Measurements from ENCODE around the gene SLIT1. TPM values are rescaled to one million over a fixed set of nuclear protein-coding genes. Genes with fewer than 3 reads are reported as not detected.

Gene SLIT1
- polyA plus RNA-seq, 1 donor from 2014 or later, result 9.5 TPM

DNA sequence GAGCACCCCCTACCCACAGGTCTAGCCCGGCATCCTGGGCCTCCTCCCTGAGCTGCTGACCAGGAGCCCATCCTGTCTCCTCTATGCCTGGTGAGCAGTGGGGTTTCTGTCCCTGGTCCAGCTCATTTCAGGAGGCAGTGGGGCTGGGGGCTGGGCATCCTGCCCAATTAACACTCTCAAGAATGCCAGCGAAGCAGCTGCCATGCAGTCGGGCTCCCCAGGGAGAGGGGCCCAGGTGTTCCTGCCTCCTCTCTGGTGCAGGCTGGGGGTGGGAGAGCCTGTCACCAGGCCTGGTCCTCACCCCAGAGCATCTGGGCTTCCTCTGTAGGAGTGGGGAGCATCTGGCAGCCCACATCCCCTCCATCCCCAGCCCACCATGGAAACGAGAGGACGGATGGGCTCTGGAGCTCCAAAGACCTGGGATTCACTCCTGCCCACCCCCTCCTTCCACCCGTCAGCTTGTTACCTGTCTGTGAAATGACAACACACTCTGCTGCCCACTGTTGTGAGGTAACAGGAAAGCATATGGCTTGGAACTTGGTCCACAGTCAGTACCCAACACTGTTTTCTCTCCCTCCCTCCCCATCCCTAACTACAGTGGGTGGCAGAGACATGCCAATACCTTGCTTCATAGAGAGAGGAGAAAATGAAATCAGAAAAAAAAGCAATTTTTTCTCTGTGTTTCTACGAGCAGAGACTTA lies 69.1 kb downstream of the SLIT1 start:
- Histone ChIP-seq H3F3A (ENCODE audit: insufficient read depth, low read length, poor library complexity, severe bottlenecking) (no peaks in the 10 kb centered on the region), H2AFZ (ENCODE audit: low read depth, low read length) (no peak overlapping the region), H3K27ac (ENCODE audit: low read length) (no peak overlapping the region)

GRCh38 chr10:97115846-97116245 lies 69.9 kb downstream of the SLIT1 start:
- H3K9ac ChIP-seq (ENCODE audit: low read length), result no peak overlapping the region
- no peaks in the 10 kb centered on the region for H3K9me3 ChIP-seq (ENCODE audit: low read length)
- TF ChIP-seq EZH2 (IDR thresholded peaks at IDR 0.05; ENCODE audit: borderline replicate concordance, insufficient read depth, low read length, poor library complexity, severe bottlenecking), result no peak
- TF ChIP-seq MXI1 (conservative IDR thresholded peaks at IDR 0.05; ENCODE audit: poor library complexity, severe bottlenecking), result no peak
- no peak for TF ChIP-seq SMC3 (conservative IDR thresholded peaks at IDR 0.05; ENCODE audit: poor library complexity)
- TF ChIP-seq, protein P1, sequence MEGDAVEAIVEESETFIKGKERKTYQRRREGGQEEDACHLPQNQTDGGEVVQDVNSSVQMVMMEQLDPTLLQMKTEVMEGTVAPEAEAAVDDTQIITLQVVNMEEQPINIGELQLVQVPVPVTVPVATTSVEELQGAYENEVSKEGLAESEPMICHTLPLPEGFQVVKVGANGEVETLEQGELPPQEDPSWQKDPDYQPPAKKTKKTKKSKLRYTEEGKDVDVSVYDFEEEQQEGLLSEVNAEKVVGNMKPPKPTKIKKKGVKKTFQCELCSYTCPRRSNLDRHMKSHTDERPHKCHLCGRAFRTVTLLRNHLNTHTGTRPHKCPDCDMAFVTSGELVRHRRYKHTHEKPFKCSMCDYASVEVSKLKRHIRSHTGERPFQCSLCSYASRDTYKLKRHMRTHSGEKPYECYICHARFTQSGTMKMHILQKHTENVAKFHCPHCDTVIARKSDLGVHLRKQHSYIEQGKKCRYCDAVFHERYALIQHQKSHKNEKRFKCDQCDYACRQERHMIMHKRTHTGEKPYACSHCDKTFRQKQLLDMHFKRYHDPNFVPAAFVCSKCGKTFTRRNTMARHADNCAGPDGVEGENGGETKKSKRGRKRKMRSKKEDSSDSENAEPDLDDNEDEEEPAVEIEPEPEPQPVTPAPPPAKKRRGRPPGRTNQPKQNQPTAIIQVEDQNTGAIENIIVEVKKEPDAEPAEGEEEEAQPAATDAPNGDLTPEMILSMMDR (IDR thresholded peaks at IDR 0.05; ENCODE audit: poor library complexity, severe bottlenecking), result no peak
- no peak for TF ChIP-seq POLR2AphosphoS5 (IDR thresholded peaks at IDR 0.05)
- no peak for TF ChIP-seq EP300 (conservative IDR thresholded peaks at IDR 0.05; ENCODE audit: poor library complexity, severe bottlenecking)
- no peak for TF ChIP-seq TAF1 (IDR thresholded peaks at IDR 0.05; ENCODE audit: low read depth)
- no peak for TF ChIP-seq REST (IDR thresholded peaks at IDR 0.05; ENCODE audit: borderline replicate concordance)
- TF ChIP-seq RAD21 (conservative IDR thresholded peaks at IDR 0.05), result no peak
- H3K9me2 ChIP-seq (ENCODE audit: insufficient read depth, low read length), result no peaks in the 10 kb centered on the region
- H4K20me1 ChIP-seq (ENCODE audit: insufficient read depth), result no peaks in the 10 kb centered on the region
- H3K36me3 ChIP-seq (ENCODE audit: insufficient read depth, low read length), result no peaks in the 10 kb centered on the region
- H3K79me2 ChIP-seq (replicated peaks; ENCODE audit: insufficient read depth, low read length), result no peaks in the 10 kb centered on the region
- H3F3A ChIP-seq (ENCODE audit: insufficient read depth, low read length, poor library complexity, severe bottlenecking), result no peaks in the 10 kb centered on the region
- no peak overlapping the region for H2AFZ ChIP-seq (ENCODE audit: low read depth, low read length)
- H3K4me3 ChIP-seq (ENCODE audit: low read length), result no peak overlapping the region
- H3K4me2 ChIP-seq (ENCODE audit: low read length), result no peak overlapping the region
- H3K27me3 ChIP-seq (ENCODE audit: insufficient read depth, low read depth, low read length), result no peaks in the 10 kb centered on the region
- no peak overlapping the region for H3K27ac ChIP-seq (ENCODE audit: low read length)

More for the DNA sequence above, 69.1 kb downstream of the SLIT1 start:
- Histone ChIP-seq H3K4me2 (ENCODE audit: low read length) (no peak overlapping the region), H3K4me3 (ENCODE audit: low read length) (no peak overlapping the region), H3K9ac (ENCODE audit: low read length) (no peak overlapping the region), H4K20me1 (ENCODE audit: insufficient read depth) (no peaks in the 10 kb centered on the region), H3K9me3 (ENCODE audit: low read length) (no peaks in the 10 kb centered on the region), H3K9me2 (ENCODE audit: insufficient read depth, low read length) (no peaks in the 10 kb centered on the region), H3K36me3 (ENCODE audit: insufficient read depth, low read length) (no peaks in the 10 kb centered on the region), H3K27me3 (ENCODE audit: insufficient read depth, low read depth, low read length) (no peaks in the 10 kb centered on the region), H3K79me2 (replicated peaks; ENCODE audit: insufficient read depth, low read length) (no peaks in the 10 kb centered on the region)
- no peak for TF ChIP-seq SMC3 (conservative IDR thresholded peaks at IDR 0.05; ENCODE audit: poor library complexity)

Data from neural cell (in vitro differentiated cells).